Mucosa of gallbladder (tissue), 1 donor: ENCODE results near the gene PAF1. TPM values are rescaled to one million over a fixed set of nuclear protein-coding genes. Genes with fewer than 3 reads are reported as not detected.

Experiments
- DNase-seq: peaks from one replicate; pipeline ENCODE4 v3.0.0-alpha.2; 2020; ENCODE audit warnings: low spot score
- total RNA-seq: library from RNA; stranded (reverse); gene quantifications from one replicate; pipeline ENCODE4 v1.2.1, GENCODE V29; 2021
- donor health status: DM: no; HTN: no; CAD: no.

PAF1 gene
- 50.5 TPM for total RNA-seq

DNA sequence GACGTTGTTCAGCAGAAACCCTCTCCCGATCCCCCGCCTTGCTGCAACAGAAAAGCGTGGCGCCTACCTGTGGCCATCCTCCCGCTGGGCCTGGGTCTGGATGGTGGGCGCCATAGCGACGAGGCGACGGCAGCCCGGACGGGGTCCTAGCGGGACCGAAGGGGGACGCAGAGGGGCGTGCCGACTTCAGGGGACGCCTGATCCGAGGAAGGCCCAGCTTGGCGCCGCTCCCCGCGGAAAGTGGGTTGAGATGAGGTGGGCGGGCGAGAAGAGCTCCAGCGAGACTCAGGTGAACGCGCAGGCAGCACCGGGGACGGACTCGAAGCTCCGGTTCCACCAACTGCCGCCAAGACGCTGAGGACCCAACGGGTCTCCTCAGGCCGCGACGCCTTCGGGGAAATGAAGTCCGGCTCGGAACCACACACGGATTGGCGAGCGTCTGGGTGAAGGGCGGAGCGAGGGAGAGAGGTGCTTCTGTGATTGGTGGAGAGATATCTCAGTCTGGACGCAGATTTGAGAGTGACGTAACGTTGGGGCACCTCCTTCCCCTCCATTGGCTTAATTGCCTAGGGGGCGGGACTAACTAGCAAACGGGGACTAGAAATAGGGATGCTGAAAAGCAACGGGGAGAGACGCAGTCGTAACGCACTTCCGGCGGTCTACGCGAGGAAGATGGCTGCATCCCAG is at the start of gene PAF1, which contains the start of gene MED29:
TSS of gene PAF1 (minus strand) at position 356 of the 687 bp plus-strand sequence. CDS start at position 114, 242 bp downstream.
TSS of gene MED29 (plus strand) at position 628 of the 687 bp plus-strand sequence. CDS start at position 673, 45 bp downstream.
- peak; percentile 98 for DNase-seq

DNA sequence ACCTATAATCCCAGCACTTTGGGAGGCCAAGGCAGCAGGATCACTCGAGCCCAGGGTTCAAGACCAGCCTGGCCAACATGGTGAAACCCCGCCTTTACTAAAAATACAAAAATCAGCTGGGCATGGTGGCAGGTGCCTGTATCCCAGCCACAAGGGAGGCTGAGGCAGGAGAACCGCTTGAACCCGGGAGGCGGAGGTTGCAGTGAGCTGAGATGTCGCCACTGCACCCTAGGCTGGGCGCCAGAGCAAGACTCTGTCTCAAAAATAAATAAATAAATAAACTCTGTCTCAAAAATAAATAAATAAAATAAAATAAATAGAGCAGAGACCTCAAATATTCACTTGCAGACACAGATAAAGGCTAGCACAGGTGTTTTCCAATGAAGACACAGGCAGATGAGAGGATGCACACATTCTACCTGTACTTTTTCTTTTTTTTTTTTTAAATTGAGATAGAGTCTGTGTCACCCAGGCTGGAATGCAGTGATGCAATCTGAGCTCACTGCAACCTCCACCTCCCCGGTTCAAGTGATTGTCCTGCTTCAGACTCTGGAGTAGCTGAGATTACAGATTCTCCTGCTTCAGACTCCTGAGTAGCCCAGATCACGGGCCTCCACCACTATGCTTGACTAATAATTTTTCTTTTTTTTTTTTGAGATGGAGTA is 47.5 kb upstream of the PAF1 start:
- DNase-seq, result no peak

DNA sequence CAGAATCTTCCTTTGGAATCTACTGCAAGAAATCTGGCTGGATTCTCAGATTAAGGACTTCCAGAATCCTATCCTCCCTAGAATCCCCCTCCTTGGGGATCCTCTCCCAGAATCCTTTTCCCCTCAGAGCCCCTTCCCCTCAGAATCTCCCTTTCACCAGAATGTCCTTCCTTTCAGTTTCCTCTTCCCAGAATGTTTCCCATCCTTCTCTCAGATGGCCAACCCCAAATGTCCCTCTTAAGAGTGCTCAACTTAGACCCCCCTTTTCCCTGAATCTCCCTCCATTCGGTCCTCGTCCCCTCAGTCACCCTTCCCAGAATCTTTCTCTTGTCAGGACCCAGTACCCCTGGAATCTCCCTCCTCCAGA is 45.4 kb upstream of the PAF1 start:
- no peak for DNase-seq

DNA sequence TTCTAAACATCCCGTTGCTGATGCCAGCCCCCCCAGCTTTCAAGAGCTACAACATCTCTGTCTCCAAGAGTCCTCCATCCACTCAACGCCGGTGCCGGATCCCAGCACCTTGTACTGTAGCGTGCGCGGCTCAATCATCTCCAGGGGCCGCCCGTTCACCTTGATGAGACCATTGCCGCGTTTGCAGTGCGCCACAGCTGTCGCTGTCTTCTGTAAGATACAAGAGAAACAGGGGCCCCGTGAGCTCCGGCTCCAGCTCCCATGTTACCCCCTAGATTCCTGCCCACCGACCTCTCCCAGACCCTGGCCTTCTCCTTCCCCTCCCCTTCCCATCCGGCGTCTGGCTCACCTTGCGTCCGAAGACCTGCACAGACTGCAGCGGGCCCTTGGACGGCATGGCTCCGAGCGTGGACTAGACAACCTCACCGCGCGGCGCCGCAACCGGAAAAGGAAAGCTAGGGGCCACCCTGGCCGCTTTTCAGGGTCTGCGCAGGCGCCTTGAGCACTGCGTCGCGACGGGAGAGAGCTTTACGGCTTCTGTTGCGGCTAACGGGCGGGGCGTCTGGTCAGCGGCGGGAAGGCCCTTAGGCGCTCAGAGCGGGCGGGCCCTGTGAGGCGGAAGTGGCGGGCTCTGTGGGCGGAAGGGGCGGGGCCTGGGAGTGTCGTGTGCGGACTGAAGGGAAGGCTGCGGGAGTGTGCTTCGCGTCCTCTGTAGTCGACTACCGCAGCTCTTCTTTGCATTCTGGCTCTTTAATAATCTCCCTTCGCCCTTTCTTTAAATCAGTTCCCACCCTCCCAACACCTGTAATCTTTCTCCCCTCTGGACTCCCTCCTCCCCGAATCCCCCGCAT is 44.8 kb upstream of the PAF1 start, which contains the start of gene RPS16:
TSS of gene RPS16 (minus strand) at position 451 of the 851 bp plus-strand sequence. CDS start at position 397, 54 bp downstream.
- DNase-seq, result peak; percentile 98

DNA sequence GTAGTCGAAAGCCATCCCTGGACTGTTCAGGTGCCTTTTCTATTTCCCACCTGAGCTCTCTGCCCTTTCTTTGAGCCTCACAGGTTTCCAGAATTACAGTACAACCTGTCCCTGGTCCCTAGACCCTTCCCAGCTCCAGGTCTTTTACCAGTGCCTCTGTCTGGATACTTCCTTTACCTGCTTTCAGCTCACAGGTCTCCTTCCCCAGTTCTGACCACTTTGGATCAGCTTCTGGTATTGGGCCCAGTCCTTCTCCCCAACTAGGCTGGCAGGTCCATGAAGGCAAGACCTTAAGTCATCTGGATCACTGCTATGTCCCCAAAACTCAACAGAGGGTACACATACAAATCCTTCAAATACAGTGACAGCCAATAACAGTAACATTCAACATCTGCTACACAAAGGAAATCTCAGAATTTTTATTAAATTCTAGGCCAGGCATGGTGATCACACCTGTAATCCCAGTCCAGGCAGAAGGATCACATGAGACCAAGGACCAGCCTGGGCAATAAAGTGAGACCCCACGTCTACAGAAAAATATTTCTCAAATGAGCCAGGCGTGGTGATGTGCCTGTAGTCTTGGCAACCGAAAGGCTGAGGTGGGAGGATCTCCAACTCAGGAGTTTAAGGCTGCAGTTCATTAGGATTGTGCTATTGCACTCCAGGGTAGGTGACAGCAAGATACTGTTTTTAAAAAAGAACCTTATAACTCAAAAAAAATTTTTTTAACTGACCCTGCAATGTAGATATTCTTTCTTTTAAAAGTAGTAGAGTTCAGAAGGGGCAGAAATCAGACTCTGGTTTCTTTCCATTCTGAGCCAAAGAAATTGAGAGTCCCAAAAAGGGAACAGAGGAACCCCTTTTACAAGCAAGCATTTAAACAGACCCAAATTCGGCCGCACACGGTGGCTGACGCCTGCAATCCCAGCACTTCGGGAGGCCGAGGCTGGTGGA is 43.5 kb upstream of the PAF1 start:
- DNase-seq, result no peak

DNA sequence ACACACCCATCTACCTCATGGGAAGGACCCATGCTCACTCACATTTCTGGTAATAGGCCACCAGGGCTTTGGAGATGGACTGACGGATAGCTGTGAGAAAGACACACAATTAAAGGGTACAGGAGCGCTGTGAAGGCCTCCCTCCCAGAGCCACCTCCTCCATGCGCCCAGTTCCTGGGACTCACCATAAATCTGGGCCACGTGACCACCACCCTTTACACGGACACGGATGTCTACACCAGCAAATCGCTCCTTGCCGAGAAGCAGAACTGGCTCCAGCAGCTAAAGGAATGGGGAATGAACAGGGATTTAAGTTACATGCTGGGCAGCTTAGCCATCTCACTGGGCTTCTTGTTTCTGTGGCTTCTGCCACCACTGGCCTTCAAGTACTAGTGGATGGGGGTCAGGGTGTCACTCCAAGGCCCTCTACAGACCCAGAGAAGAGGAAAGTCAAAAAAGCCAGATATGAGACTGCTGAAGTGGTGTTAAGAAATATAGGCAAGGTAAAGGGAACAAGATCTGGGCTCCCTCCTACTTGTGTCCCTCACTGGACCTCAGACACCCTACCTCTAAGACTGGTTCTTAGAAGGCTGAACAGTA is 42.7 kb upstream of the PAF1 start:
- DNase-seq, result no peak

DNA sequence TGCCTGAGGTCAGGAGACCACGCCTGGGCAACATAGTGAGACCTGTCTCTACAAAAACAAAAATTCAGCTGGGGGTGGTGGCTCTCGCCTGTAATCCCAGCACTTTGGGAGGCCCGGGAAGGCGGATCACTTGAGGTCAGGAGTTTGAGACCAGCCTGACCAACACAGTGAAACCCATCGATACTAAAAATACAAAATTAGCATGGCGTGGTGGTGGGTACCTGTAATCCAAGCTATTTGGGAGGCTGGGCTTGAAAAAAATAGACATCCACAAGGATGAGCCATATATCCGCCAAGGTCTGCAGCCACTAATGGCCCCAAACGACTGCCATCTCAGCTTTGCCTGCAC is 41.7 kb upstream of the PAF1 start:
- no peak for DNase-seq

DNA sequence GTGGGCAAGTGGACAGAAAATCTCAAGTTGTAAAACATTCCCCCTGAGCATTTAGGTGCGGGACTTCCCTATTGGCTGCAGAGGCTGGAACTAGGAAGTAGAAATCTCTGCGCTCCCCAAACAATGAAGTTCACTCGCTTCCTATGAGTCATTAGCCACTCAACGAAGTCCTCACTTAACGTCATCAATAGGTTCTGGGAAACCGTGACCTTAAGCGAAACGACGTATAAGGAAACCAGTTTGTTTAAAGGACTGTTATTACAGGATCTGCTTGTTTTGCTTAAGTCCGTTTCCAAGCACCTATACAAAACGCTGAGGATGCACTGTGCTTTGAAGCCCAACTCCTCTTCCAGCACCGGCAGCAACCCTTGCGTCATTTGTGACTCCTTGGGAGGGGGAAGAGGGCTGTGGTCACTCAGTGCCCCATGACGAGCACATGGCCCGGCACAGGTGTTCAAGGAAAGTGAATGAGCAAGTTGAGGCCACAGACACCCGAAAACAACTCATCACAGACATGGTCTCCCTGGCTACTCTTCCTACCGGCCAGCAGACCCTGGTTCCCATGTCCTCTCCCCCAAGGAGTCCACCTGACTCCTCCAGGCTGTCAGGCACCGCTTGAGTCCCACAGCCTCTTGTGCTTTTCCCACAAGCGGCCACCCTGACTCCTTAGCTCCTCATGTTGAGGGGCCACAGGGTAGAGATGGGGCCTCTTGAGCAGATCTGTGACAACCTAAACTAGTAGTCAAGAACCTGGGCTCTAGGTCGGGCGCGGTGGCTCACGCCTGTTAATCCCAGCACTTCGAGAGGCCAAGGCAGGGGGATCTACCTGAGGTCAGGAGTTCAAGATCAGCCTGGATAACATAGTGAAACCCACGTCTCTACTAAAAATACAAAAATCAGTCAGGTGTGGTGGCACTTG is 40.0 kb upstream of the PAF1 start:
- peak; percentile 56 for DNase-seq

DNA sequence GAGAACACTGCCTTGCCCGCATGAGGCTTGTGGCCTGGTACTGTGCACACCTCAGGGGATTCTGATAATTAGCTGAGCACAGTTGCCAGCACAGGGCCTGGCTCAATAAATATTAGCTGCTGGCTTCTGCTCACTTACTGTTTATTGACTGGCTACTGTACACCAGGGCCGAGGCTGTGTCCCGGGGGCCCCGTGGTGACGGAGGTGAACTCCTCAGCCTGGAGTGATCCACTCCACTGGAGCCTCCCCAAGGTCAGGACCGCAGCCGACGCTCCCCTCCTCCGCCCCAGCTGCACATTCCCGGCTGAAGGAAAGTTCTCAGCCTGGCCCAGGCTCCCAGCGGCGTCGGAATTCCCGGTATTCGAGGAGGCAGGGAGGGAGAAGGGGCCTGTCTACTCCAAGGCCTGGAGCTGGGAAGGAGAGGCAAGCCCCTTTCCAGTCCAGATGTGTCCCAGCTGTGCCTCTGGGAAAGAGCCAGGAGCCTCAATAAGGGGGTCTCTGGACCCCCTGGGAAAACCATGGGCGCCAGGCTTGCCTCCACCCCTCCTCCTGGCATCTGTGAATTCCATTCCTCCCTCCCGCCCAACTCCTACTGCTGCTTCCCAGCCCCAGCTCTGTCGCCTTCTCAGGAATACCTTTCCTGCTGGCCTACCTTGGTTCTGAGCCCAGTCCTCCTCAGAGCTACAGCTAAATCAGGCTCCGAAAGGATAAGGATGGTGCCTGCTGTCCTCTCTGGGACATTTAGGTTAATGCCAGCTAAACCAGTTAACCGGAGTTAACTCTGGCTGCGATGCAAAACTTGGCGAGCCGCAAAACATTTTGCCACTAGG is 37.6 kb upstream of the PAF1 start:
- DNase-seq, result peak; percentile 65

DNA sequence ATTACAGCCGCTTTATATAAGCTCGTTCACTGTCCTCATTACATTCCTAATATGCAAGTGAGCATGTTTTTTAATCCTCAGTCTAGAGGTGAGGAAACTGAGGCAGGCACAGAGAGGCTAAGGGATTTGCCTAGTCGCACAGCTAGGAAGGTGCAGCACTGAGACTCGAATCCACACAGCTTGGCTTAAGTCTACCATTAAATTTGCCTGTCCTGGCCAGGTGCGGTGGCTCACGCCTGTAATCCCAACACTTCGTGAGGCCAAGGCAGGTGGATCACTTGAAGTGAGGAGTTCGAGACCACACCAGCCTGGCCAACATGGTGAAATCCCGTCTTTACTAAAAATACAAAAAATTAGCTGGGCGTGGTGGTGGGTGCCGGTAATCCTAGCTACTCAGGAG is 36.8 kb upstream of the PAF1 start:
- DNase-seq, result no peak

DNA sequence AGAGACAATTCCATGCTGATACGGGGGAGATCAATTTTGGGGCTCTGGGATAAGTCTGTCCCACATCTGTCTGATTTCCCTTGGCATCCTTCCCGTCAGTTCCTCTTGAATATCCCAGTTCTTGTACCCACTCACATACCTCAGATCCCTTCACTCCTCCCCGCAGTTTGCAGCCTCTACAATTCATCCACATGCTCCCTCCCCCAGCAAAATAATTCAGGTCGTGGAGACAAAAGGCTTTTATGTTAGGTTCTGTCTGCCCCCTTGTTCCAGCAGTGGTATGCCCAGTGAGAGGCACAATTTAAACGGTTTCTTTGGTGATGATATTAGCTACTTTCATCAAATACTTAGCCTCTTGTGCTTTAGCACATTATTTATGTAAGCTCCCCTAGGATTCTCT is 35.3 kb upstream of the PAF1 start:
- DNase-seq, result no peak

DNA sequence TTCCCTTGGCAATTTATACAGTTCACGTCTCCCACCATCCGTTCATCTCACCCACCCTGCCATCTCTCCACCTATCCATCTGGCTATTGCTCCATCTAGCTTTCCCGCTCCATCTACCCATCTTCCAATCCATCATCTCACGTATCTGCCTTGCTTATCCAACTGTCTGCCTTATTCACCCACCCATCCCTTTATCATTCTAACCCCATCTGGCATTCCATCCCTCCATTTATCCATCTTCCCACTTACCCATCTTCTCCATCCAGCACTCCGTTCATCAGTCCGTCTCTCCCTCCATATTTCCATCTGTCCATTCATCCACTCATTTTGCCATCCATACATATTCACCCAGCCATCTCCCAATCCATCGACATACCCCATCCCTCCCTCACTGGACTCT is 34.8 kb upstream of the PAF1 start:
- DNase-seq, result no peak

DNA sequence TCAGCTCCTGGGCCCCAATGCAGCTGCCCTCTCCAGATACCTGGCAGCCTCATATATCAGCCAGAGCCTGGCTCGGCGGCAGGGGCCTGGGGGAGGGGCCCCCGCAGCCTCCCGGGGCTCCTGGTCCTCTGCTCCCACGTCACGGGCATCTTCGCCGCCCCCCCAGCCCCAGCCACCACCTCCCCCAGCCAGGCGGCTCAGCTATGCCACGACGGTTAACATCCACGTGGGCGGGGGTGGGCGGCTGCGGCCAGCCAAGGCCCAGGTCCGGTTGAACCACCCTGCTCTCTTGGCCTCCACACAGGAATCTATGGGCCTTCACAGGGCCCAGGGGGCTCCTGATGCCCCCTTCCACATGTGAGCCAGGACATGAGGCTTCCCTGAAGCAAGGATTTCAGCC is 34.0 kb upstream of the PAF1 start:
- DNase-seq, result no peak

DNA sequence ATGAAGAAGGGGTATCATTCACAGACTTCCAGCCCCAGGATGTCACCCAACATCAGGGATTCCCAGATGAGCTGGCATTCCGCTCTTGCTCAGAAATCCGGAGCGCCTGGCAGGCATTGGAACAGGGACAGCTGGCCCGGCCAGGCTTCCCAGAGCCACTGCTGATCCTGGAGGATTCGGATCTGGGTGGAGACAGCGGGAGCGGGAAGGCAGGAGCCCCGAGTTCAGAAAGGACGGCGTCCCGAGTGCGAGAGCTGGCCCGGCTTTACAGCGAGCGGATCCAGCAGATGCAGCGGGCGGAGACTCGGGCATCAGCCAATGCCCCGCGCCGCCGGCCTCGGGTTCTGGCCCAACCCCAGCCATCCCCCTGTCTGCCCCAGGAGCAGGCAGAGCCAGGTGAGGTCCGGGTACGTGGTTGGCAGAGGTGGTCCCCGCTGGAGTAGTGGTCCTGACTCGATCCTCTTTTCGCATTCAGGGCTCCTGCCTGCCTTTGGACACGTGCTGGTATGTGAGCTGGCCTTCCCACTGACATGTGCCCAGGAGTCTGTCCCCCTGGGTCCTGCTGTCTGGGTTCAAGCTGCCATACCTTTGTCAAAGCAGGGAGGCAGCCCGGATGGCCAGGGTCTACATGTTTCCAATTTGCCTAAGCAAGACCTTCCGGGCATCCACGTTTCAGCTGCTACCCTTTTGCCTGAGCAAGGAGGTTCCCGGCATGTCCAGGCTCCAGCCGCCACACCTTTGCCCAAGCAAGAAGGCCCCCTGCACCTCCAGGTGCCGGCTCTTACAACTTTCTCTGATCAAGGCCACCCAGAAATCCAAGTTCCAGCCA is 32.6 kb upstream of the PAF1 start:
- DNase-seq, result no peak

DNA sequence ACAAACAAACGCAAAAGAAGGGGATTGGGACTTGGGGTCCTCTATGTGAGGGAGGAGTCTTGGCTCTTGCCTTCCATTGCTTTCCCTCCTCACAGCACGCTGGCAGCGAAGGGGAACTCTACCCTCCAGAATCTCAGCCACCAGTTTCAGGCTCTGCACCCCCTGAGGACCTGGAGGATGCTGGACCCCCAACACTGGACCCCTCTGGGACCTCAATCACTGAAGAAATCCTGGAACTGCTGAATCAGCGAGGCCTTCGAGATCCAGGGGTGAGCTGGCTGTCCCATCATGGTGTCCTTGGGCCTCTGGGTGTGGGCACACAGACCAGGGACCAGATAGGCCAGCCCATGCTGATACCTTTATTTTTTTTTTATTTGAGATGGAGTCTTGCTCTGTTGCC is 31.1 kb upstream of the PAF1 start:
- DNase-seq, result no peak

DNA sequence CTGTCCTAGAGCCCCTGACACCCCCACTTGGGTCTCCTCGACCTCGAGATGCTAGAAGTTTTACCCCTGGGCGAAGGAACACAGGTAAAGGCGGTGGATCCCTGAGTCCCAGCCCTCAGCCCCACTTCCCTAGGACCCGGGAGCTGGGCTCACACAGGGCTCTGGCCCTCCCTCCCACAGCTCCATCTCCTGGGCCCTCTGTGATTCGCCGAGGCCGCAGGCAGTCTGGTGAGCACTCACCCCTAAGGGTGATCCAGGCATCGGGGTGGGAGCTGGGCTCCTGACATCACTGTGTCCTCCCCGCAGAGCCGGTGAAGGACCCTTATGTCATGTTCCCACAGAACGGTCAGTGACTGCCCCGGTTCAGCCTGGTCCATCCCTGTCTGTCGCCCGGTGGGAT is 29.9 kb upstream of the PAF1 start:
- DNase-seq, result no peak

DNA sequence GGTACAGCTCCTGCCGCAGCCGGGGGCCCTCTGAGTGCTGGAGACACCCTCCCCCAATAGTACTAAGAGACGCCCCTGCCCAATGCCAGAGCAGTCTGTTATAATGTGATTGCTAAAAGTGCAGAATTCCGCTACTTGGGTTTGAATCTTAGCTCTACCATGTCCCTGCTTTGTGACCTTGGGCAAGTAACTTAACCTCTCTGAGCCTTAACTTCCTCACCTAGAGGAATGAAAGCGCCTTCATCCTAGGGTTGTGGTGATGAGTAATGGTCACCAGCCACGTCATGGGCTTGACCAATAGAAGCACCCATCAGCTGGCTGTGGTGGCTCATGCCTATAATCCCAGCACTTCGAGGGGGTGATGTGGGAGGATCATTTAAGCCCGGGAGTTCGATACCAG is 28.1 kb upstream of the PAF1 start:
- DNase-seq, result no peak
